Stimulated activated CD8-positive, alpha-beta memory T cell treated with anti-CD3 and anti-CD28 coated beads, Interleukin-15, amount 100 ng/mL, for 24 hours (primary cell): Measurements from ENCODE around the gene KRT17.
"Not testable (repeated sequence)": the region's sequence is repeated elsewhere in the genome, so short reads cannot be mapped to it uniquely, and the experiment has no call there.

ENCODE experiments used
- DNase-seq: peaks from one replicate; pipeline ENCODE4 v3.0.0-alpha.2; 2020; ENCODE audit warnings: low read depth

Gene KRT17

DNA sequence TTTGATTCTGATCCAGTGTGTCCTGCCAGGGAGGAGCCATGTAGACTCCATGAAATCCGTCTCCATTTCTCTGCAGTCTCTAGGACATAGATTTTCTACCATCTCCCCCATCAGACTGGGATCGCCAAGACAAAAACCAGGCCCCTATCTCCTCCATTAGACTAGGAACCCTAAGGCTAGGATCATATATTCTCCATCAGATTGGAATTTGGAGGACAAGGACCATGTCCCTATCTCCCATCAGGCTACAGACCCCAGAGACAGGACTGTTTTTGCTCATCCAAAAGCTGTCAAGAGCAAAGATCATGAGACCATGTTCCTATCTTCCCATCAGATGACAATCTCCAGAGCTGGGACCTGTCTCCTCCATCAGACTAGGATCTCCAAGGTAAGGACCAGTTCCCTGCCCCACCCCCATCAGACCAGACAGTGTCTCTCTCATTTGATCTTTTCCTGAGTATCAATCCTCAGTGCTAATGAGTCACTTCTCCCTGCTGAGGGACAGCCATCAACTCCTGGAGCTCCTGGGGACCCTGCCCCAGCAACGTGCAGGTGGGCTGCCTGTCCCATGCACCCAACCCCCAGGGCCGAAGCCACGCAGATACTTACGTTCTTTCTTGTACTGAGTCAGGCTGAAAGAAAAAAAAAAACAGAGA, 4.3 kb downstream of the KRT17 start:
- not testable (repeated sequence) for DNase-seq

GRCh38 chr17:41619036-41619926, 5.1 kb downstream of the KRT17 start:
- DNase-seq, result no peak

DNA sequence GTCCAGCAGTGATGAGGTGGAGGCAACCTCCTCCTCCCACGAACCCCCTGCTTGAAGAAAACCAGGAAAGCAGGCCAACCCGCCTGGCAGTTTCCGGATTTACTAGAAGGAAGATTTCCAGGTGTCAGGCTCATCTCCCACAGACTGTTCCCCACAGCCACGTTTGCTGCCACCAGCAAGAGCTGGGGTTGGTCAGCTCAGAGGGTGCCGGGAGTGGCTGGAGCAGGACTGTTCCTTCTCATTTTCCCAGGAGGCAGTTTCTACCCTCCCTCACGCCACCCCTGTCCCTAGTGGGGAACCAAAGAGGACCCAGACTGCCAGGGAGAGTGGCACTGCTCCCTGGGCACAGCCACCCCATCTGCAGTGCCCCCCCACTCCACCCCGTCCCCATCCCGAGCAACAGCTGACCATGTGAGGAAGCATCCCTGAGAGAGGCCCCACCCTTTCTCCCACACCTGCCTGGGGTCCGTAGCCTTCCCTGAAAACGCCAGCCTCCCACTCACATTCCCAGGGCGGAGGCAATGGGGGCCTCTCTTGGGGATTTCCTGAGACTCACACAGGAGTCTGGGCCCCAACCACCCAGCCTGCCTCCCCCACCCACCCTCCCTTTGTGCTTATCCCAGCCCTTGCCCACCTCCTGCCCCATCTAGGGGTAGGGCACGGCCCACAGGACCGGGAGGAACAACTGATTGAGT, 5.9 kb downstream of the KRT17 start:
- no peak for DNase-seq

GRCh38 chr17:41617698-41618097, 6.7 kb downstream of the KRT17 start:
- DNase-seq, result no peak

DNA sequence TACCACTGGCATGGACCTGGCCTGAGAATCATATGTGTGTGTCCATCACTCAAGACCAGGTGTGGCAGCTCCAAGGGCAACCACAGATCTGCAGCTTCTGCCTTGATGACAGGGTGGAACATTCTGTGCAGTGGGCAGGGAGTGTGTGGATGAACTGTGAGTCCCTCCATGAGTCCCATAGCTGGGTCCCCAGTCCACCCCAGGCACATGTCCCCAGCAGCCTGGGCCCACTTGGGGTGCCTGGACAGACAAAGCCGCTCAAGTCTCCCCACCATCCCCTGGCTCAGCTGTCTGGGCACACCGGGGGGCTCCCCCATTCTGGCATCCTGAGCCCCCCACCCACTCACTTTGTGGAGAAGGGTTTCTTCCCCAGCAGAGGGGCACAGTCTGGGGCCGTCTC, 7.2 kb downstream of the KRT17 start:
- DNase-seq, result no peak

- not testable (repeated sequence) for DNase-seq
Observed at GRCh38 chr17:41616486-41616885, 7.9 kb downstream of the KRT17 start.

- no peak for DNase-seq
Observed at GRCh38 chr17:41615454-41615853, 8.9 kb downstream of the KRT17 start.

DNA sequence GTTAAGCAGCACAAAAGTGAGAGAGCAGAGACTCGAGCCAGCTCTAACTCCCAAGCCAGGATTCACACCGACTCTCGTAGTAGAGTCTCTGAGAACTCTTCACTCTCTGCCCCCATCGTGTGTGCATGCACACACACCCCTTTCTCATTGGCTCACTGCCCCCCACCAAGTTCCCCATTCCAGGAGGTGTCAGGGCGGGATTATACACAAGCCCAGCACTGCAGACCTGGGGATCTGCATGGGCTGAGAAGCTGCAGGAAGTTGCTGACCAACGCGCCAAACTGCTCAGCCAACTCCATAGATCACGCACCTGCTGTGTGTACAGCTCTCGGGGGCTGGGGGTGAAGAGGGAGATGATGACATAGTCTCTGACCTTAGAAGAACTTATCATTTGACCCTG, 9.6 kb downstream of the KRT17 start:
- not testable (repeated sequence) for DNase-seq

DNA sequence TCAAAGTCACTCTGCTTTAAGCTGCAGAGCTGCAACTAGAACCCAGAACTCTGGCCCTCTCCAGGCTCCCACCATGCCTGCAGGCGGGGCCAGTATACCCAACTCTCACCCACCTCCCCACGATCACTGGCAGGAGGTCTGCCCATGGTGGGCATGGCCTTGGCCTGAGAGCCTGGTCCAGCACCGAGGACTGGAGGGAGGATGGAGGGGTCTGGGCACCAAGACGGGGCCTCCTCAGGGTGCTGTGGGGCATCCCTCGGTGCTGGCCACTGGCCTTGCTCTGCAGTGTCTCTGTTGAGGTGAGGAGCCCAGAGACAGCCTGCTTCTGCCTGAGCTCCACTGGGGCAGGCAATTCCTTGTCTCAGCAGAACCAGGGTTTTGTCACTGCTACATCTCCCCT, 10.3 kb downstream of the KRT17 start:
- no peak for DNase-seq

GRCh38 chr17:41613277-41614082, 10.9 kb downstream of the KRT17 start:
- DNase-seq, result no peak

DNA sequence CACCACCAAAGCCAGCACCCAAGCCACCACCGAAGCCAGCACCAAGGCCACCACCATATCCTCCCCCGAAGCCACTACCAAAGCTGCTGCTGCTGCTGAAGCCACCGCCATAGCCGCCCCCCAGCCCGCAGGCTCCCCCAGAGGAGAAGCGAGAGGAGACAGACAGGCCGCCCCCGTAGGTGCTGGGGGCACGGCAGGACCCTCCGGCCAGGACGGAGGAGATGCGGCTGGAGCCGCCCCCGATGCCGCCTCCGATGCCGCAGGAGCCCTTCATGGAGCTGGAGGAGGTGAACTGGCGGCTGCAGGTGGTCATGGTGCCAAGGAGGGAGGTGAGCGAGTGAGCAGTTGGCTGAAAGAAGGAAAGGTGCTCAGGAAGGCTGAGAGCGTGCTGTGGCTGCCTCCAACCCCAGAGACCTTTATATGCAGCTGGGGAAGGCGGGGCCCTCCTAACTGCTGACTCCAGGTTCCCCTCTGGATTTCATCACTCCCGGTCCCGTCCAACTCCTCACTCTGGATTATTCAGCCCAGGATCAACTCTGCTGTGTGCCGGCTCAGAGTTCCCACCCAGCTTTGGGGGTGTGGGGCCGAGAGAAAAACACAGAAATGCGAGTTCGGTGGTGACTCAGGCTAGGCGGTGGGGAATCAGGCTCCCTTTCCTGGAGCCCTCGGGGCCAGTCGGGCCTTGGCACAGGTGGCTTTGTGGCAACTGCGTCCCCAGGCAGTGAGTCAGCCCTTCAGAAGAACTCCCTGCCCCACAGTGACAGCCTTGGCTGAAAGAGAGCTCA, 11.8 kb downstream of the KRT17 start, which contains the start of gene KRT16:
TSS of gene KRT16 (minus strand) at position 392 of the 785 bp plus-strand sequence. CDS start at position 313, 79 bp downstream.
- DNase-seq, result not testable (repeated sequence)

- DNase-seq, result no peak
Observed at GRCh38 chr17:41610965-41611640, 13.3 kb downstream of the KRT17 start.

GRCh38 chr17:41610061-41610517, 14.3 kb downstream of the KRT17 start:
- DNase-seq, result not testable (repeated sequence)

DNA sequence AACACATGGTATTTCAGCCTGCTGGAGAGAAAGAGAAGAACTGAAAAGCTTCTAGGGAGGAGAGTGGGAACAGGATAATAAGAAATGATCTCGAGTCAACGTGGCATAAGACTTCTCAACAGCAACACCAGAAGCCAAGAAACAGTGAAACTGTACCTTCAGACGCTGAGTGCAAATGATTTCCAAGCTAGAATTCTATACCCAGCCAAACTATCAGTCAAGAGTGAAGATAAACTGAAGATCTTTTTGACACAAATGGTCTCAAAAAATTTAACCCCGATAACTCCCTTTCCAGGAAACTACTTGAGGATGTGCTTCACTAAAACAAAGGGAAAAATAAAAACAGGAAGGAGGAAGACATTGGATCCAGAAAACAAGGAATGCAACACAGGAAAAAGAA, 17.4 kb downstream of the KRT17 start:
- DNase-seq, result not testable (repeated sequence)

DNA sequence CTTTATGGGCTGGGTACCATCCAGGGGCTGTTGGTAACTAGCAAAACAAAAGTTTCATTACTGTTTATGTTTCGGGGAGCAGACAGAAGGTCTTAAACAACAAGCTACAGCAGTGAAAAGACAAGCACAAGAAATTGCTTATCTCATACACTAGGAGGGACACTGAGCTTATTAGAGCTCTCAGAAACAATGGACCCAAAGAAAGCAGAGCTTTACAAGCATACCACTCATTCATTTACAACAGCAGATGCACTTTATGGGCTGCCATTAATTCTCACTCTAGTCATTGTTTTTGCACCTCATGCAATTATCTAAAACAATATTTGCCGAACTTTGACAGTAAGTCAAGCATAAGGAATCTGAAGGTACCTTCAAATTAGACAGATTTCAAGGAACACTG, 21.9 kb downstream of the KRT17 start:
- DNase-seq, result no peak

- DNase-seq, result no peak
Observed at GRCh38 chr17:41600318-41600717, 24.1 kb downstream of the KRT17 start.

DNA sequence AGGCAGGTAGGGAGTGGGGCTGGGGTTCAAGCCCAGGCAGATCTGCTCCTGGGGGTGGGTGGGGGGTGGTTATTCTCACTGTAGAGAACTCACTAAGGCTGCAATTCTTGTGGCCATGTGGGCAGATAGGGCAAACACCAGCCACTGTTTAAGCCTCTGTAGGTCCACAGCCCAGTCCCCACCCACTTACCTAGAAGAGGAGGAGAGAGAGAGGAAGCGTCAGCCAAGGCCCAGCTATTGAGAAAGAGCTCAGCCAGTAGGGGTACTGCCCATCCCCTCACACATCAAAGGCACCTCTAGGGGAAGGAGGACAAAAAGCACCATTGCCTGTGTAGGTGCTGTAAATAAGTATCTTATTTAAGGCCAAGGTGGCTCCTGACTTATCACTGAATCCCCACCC, 24.7 kb downstream of the KRT17 start:
- DNase-seq, result no peak

DNA sequence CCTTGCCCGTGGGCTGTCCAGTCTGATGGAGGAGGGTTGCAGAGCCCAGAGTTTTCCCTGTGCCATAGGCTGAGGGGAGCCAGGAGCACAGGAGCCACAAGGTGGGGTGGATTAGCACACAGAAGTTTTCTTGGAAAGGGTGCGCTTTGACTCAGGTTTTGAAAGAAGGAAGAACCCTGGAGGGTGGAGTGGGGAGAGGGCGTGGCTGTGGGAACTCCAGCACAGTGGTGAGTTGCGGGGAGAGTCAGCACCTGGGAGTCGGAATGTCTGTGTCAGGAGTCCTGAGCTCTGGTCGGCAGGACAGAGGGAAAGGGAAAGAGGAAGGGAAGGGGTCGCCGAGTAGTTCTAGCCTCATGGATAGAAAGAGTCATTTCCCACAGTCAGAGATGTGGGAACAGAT, 28.8 kb downstream of the KRT17 start:
- no peak for DNase-seq

GRCh38 chr17:41594363-41594915, 29.9 kb downstream of the KRT17 start:
- DNase-seq, result no peak
